Uterus (tissue), 2 donors: ENCODE measurements around the gene SLC30A7.
A peak's percentile ranks its signal among the peaks of the same experiment; 100 is the strongest.

Experiments used
- POLR2A ChIP-seq, 2 donors: fragments of 450-650 bp; IDR thresholded peaks; one replicate each; pipeline ENCODE4 v1.6.1; 2016; ENCODE audit warnings: antibody characterized with exemption in 2 of 2, mild to moderate bottlenecking in 1 of 2, moderate library complexity in 1 of 2
- TF ChIP-seq, protein P1 (sequence below), 4 experiments: fragments of 200-600 bp in 2 of 4; fragments of 450-650 bp in 2 of 4; sonication (generic) in 2 of 4; IDR thresholded peaks; one replicate each; pipeline ENCODE4 v1.5.1; 2016 to 2019; ENCODE audit warnings: antibody characterized with exemption in 4 of 4, mild to moderate bottlenecking in 2 of 4, moderate library complexity in 1 of 4

DNA sequence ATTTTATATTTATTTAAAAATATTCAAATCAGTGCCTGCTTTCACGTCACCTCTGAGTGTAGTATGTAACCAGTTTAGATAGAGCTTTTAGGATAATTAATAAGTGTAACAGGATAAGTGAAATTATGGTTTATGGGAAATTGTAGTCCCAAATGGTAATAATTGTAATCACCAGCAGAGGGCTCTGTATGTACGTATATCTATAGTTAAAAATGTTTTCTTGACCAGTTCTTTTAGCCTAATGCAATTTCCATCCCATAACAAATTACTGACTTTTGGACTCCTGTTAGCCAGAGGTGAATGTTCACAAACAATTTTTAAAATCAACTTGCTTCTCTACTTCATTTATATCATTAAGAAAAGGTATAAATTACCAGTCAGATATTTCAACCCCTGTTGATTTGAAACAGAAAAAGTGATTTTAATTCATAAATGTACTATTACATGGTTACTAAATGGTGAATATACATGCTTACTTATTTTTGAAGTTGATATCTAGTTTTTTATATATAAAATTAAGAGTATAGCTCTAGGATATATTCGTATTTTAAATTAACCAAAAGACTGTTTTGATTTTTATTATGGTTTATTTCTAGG is 25.3 kb downstream of the SLC30A7 start:
- no peak for TF ChIP-seq POLR2A (IDR thresholded peaks at IDR 0.05)
- TF ChIP-seq, protein P1, sequence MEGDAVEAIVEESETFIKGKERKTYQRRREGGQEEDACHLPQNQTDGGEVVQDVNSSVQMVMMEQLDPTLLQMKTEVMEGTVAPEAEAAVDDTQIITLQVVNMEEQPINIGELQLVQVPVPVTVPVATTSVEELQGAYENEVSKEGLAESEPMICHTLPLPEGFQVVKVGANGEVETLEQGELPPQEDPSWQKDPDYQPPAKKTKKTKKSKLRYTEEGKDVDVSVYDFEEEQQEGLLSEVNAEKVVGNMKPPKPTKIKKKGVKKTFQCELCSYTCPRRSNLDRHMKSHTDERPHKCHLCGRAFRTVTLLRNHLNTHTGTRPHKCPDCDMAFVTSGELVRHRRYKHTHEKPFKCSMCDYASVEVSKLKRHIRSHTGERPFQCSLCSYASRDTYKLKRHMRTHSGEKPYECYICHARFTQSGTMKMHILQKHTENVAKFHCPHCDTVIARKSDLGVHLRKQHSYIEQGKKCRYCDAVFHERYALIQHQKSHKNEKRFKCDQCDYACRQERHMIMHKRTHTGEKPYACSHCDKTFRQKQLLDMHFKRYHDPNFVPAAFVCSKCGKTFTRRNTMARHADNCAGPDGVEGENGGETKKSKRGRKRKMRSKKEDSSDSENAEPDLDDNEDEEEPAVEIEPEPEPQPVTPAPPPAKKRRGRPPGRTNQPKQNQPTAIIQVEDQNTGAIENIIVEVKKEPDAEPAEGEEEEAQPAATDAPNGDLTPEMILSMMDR (IDR thresholded peaks at IDR 0.05), result peak; percentile 59 to 68 (median 66)
